Esophagus squamous epithelium (tissue), 5 donors: ENCODE data around the gene TCF3. TPM values are rescaled to one million over a fixed set of nuclear protein-coding genes. Genes with fewer than 3 reads are reported as not detected.

ENCODE experiments used
- DNase-seq: peaks from one replicate; lab custom pipeline; 2025; lab: John Stamatoyannopoulos, UW
- H3K27ac ChIP-seq, 4 donors: fragments of 200-600 bp; sonication (generic); one replicate each; pipeline ENCODE4 v1.5.1; 2016 to 2019; ENCODE audit warnings: mild to moderate bottlenecking in 1 of 4
- H3K27me3 ChIP-seq, 4 donors: fragments of 200-600 bp; sonication (generic); 1 replicate in 3 of 4; 2 replicates in 1 of 4; pipeline versions ENCODE4 v1.5.1 to v1.6.0; 2017 to 2021; ENCODE audit warnings: antibody characterized with exemption in 1 of 4
- H3K36me3 ChIP-seq, 3 donors: fragments of 200-600 bp; sonication (generic); one replicate each; pipeline ENCODE4 v1.5.1; 2016 to 2019
- H3K4me1 ChIP-seq, 3 donors: fragments of 200-600 bp; sonication (generic); one replicate each; pipeline ENCODE4 v1.5.1; 2017 to 2019
- H3K4me3 ChIP-seq, 4 donors: fragments of 200-600 bp; sonication (generic); 1 replicate in 3 of 4; 2 replicates in 1 of 4; pipeline ENCODE4 v1.5.1; 2016 to 2019; ENCODE audit warnings: mild to moderate bottlenecking in 2 of 4, moderate library complexity in 1 of 4
- H3K9me3 ChIP-seq, 3 donors: fragments of 200-600 bp; sonication (generic); one replicate each; pipeline ENCODE4 v1.5.1; 2016 to 2019
- CTCF ChIP-seq, 6 experiments: fragments of 450-650 bp in 4 of 6; fragments of 200-600 bp in 2 of 6; sonication (generic) in 2 of 6; IDR thresholded peaks; one replicate each; pipeline ENCODE4 v1.5.1; 2016 to 2019; ENCODE audit warnings: antibody characterized with exemption in 6 of 6, mild to moderate bottlenecking in 4 of 6, moderate library complexity in 4 of 6
- POLR2A ChIP-seq, 4 donors: fragments of 450-650 bp; IDR thresholded peaks; one replicate each; pipeline ENCODE4 v1.6.1; 2017; ENCODE audit warnings: antibody characterized with exemption in 4 of 4, mild to moderate bottlenecking in 4 of 4, moderate library complexity in 3 of 4
- WGBS, 2 donors: methylation state at CpG; one replicate each; pipeline ENCODE4 v1.1.5; 2018; 5-methylcytosine and 5-hydroxymethylcytosine counted together
- intact Hi-C: fragments of 100-400 bp; cut with DNase I; formaldehyde crosslinking; loops from one replicate; pipeline ENCODE4 v1.15.0; 2022
- total RNA-seq, 4 donors: library from RNA; depleted of rRNA; stranded (reverse); fragments of >200 nt; gene quantifications; one replicate each; pipeline ENCODE4 v1.1.0, GENCODE V29; 2016
- donor health status: DM: yes; HTN: yes; CAD: no.

Gene TCF3
- total RNA-seq, 4 donors from 2014 or later: 29.9 to 66.0 (median 47.9) TPM

- Histone ChIP-seq H3K4me3 (no peak overlapping the region), H3K4me1 (no peaks in the 10 kb centered on the region), H3K9me3 (no peaks in the 10 kb centered on the region), H3K36me3 (peaks cover 23 to 80% (median 40%) of the 10 kb centered on the region in 3 donors), H3K27me3 (no peaks in the 10 kb centered on the region), H3K27ac (no peak overlapping the region)
- intact Hi-C loops: no loop called here
- DNase-seq: no peak
- no peak for TF ChIP-seq CTCF (IDR thresholded peaks at IDR 0.05)
- no peak for TF ChIP-seq POLR2A (IDR thresholded peaks at IDR 0.05)
- 92 to 93% methylated on average over 20 of the region's 20 CpGs for WGBS, 2 donors
Measured at GRCh38 chr19:1579222-1579621, 73.2 kb downstream of the TCF3 start.

- Histone ChIP-seq H3K4me1 (no peaks in the 10 kb centered on the region), H3K27me3 (no peaks in the 10 kb centered on the region), H3K9me3 (no peaks in the 10 kb centered on the region), H3K36me3 (peaks cover 23 to 69% (median 32%) of the 10 kb centered on the region in 3 donors), H3K27ac (no peak overlapping the region), H3K4me3 (no peak overlapping the region)
- 88% methylated on average over 15 to 22 of the region's 49 CpGs for WGBS, 2 donors
- no peak for DNase-seq
- TF ChIP-seq POLR2A (IDR thresholded peaks at IDR 0.05) (no peak), CTCF (IDR thresholded peaks at IDR 0.05) (no peak)
- intact Hi-C loops: no loop called here
Measured at GRCh38 chr19:1577929-1578618, 74.3 kb downstream of the TCF3 start.

GRCh38 chr19:1577090-1577928, 75.1 kb downstream of the TCF3 start:
- no peaks in the 10 kb centered on the region for H3K4me1 ChIP-seq
- no peaks in the 10 kb centered on the region for H3K27me3 ChIP-seq
- peaks cover 23 to 61% (median 25%) of the 10 kb centered on the region in 3 donors for H3K36me3 ChIP-seq
- H3K4me3 ChIP-seq: no peak overlapping the region
- intact Hi-C loops: no loop called here
- no peak for DNase-seq
- H3K9me3 ChIP-seq: no peaks in the 10 kb centered on the region
- no peak overlapping the region for H3K27ac ChIP-seq
- WGBS, 2 donors: 78% methylated on average over 8 of the region's 41 CpGs; no CpG with 5 or more reads in 1 of the 2 donors
- TF ChIP-seq POLR2A (IDR thresholded peaks at IDR 0.05) (no peak), CTCF (IDR thresholded peaks at IDR 0.05) (no peak)

GRCh38 chr19:1576242-1577089, 75.9 kb downstream of the TCF3 start:
- TF ChIP-seq CTCF (IDR thresholded peaks at IDR 0.05): no peak
- TF ChIP-seq POLR2A (IDR thresholded peaks at IDR 0.05): no peak
- Histone ChIP-seq H3K4me1 (no peaks in the 10 kb centered on the region), H3K36me3 (peaks cover 21 to 53% (median 23%) of the 10 kb centered on the region in 3 donors), H3K4me3 (no peak overlapping the region), H3K27me3 (no peaks in the 10 kb centered on the region), H3K27ac (no peak overlapping the region), H3K9me3 (no peaks in the 10 kb centered on the region)
- intact Hi-C loops: no loop called here
- 67 to 83% methylated on average over 1 to 5 of the region's 30 CpGs for WGBS, 2 donors
- no peak for DNase-seq
